Parathyroid adenoma (tissue), 2 donors: ENCODE results near the gene ZNF618.

Experiments
- H2AFZ ChIP-seq: fragments of 300-600 bp; sonication (generic); one replicate; pipeline ENCODE4 v1.7.0; 2017; ENCODE audit warnings: antibody characterized with exemption, mild to moderate bottlenecking
- H3K27ac ChIP-seq: fragments of 300-600 bp; sonication (generic); one replicate; pipeline ENCODE4 v1.7.0; 2017
- H3K27me3 ChIP-seq: fragments of 300-600 bp; sonication (generic); one replicate; pipeline ENCODE4 v1.7.0; 2017; ENCODE audit warnings: low read length; ENCODE audit not compliant: control insufficient read depth, insufficient read depth
- H3K36me3 ChIP-seq: fragments of 300-600 bp; sonication (generic); one replicate; pipeline ENCODE4 v1.7.0; 2017; ENCODE audit warnings: low read length; ENCODE audit not compliant: control insufficient read depth, insufficient read depth
- H3K4me1 ChIP-seq: fragments of 300-600 bp; sonication (generic); one replicate; pipeline ENCODE4 v1.7.0; 2017; ENCODE audit warnings: control low read depth
- H3K4me2 ChIP-seq: fragments of 300-600 bp; sonication (generic); one replicate; pipeline ENCODE4 v1.7.0; 2017; ENCODE audit warnings: low read length
- H3K4me3 ChIP-seq: fragments of 300-600 bp; sonication (generic); one replicate; pipeline ENCODE4 v1.7.0; 2017; ENCODE audit warnings: low read depth, low read length
- H3K79me2 ChIP-seq: fragments of 300-600 bp; sonication (generic); one replicate; pipeline ENCODE4 v1.7.0; 2017; ENCODE audit warnings: control low read depth
- H3K9ac ChIP-seq: fragments of 300-600 bp; sonication (generic); one replicate; pipeline ENCODE4 v1.7.0; 2017; ENCODE audit warnings: mild to moderate bottlenecking
- H3K9me3 ChIP-seq: fragments of 300-600 bp; sonication (generic); one replicate; pipeline ENCODE4 v1.7.0; 2017; ENCODE audit warnings: low read length; ENCODE audit not compliant: control insufficient read depth
- CTCF ChIP-seq: fragments of 300-600 bp; sonication (generic); IDR thresholded peaks from one replicate; pipeline ENCODE4 v1.7.0; 2017; ENCODE audit warnings: antibody characterized with exemption, mild to moderate bottlenecking
- donor health status: primary hyperparathyroidism.

Gene ZNF618

GRCh38 chr9:114035221-114035844 lies 159.2 kb downstream of the ZNF618 start:
- Histone ChIP-seq H3K4me2 (no peak overlapping the region), H3K36me3 (no peaks in the 10 kb centered on the region), H3K4me3 (no peak overlapping the region), H3K9ac (no peak overlapping the region), H3K27ac (no peak overlapping the region), H3K9me3 (no peaks in the 10 kb centered on the region), H3K79me2 (no peaks in the 10 kb centered on the region), H2AFZ (no peak overlapping the region), H3K27me3 (no peaks in the 10 kb centered on the region), H3K4me1 (no peaks in the 10 kb centered on the region)
- no peak for TF ChIP-seq CTCF

- no peaks in the 10 kb centered on the region for H3K9me3 ChIP-seq
- no peak for TF ChIP-seq CTCF
- no peak overlapping the region for H3K9ac ChIP-seq
- no peaks in the 10 kb centered on the region for H3K4me1 ChIP-seq
- H3K27me3 ChIP-seq = no peaks in the 10 kb centered on the region
- H3K79me2 ChIP-seq = no peaks in the 10 kb centered on the region
- no peak overlapping the region for H3K27ac ChIP-seq
- no peaks in the 10 kb centered on the region for H3K36me3 ChIP-seq
- no peak overlapping the region for H3K4me2 ChIP-seq
- H2AFZ ChIP-seq = no peak overlapping the region
- H3K4me3 ChIP-seq = no peak overlapping the region
These were observed 160.0 kb downstream of the ZNF618 start for GRCh38 chr9:114035845-114036801.

GRCh38 chr9:114037249-114037648 lies 161.1 kb downstream of the ZNF618 start:
- no peaks in the 10 kb centered on the region for H3K36me3 ChIP-seq

GRCh38 chr9:114037961-114038723 lies 162.0 kb downstream of the ZNF618 start:
- H3K79me2 ChIP-seq = no peaks in the 10 kb centered on the region
- no peaks in the 10 kb centered on the region for H3K27me3 ChIP-seq
- H3K27ac ChIP-seq = no peak overlapping the region
- no peak overlapping the region for H3K9ac ChIP-seq
- H3K4me2 ChIP-seq = no peak overlapping the region
- no peaks in the 10 kb centered on the region for H3K9me3 ChIP-seq
- no peak for TF ChIP-seq CTCF
- no peak overlapping the region for H2AFZ ChIP-seq
- H3K4me3 ChIP-seq = no peak overlapping the region
- no peaks in the 10 kb centered on the region for H3K4me1 ChIP-seq
- H3K36me3 ChIP-seq = no peaks in the 10 kb centered on the region

More at GRCh38 chr9:114037249-114037648, 161.1 kb downstream of the ZNF618 start:
- no peak overlapping the region for H2AFZ ChIP-seq
- no peaks in the 10 kb centered on the region for H3K27me3 ChIP-seq
- no peak overlapping the region for H3K4me3 ChIP-seq
- H3K4me1 ChIP-seq = no peaks in the 10 kb centered on the region
- no peaks in the 10 kb centered on the region for H3K9me3 ChIP-seq
- no peak overlapping the region for H3K4me2 ChIP-seq
- no peaks in the 10 kb centered on the region for H3K79me2 ChIP-seq
- no peak overlapping the region for H3K27ac ChIP-seq
- no peak overlapping the region for H3K9ac ChIP-seq
- no peak for TF ChIP-seq CTCF
